HG02678 (cell line): ENCODE results near the gene CEP162.
"Not testable (repeated sequence)": the region's sequence is repeated elsewhere in the genome, so short reads cannot be mapped to it uniquely, and the experiment has no call there.

Experiments used
- ATAC-seq: cut with Tn5 transposase; IDR thresholded peaks from one replicate; pipeline ENCODE4 v1.9.1; 2021; ENCODE audit warnings: mild to moderate bottlenecking, moderate library complexity; ENCODE audit not compliant: unreplicated experiment

Gene CEP162

DNA sequence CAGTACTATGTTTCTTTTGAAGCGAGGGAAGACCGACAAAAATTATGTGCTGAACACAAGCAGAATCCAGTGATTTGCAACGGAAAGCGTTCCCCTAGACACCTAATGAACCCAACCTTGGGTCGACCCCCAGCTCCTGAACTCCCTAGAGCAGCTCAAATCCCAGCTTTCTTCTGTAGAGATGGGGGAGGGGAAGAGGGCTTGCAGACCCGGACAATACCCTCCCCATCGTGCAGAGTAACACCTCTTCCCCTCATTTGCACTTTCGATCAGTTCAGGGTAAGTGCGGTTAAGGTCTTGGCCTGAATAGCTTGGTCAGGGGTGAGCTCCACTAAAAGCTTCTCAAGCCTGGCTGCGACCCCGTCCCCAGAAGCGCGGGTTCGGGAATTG is 404 bp downstream of the CEP162 start:
- peak; percentile 4 for ATAC-seq

DNA sequence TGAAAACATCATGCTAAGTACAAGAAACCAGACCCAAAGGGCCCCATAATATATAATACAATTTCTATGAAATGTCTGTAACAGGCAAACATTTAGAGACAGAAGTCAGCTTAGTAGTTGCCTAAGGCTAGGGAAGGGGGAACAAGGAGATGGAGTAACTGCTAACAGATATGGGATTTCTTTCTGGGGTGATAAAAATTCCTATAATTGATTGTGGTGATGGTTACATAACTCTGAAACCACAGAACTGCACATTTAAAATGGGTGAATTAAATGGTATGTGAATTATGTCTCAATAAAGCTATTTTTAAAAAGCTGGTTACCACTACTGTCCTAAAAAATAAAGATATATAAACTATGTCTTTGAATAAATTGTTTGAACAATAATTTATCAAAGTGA is 3.2 kb downstream of the CEP162 start:
- ATAC-seq: no peak

DNA sequence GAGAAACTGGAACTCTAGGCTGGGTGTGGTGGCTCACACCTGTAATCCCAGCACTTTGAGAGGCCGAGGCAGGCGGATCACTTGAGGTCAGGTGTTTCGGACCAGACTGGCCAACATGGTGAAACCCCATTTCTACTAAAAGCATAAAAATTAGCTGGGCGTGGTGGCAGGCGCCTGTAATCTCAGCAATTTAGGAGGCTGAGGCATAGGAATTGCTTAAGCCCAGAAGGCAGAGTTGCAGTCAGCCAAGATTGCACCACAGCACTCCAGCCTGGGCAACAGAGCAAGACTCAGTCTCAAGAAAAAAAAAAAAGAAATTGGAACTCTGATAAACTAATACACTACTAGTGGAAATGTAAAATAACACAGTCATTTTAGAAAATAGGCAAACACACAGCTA is 3.8 kb downstream of the CEP162 start:
- not testable (repeated sequence) for ATAC-seq

DNA sequence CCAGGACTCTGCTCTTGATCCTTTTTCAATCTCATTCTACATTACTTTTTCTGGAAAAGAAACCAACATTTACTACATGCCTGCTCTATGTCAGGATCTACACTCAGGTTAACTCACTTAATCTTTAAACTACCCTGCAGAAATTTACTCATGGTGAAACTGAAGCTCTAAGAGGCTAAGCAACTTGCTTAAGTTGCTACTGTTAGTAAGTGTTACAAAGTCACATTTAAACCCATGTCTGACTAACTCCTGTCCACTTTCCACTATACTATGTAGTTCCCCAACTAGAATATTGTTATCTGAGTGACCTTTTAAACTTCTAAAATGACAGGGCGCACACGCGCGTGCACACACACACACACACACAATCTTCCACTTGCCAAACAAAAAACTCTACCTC is 5.0 kb downstream of the CEP162 start:
- ATAC-seq: peak; percentile 49

DNA sequence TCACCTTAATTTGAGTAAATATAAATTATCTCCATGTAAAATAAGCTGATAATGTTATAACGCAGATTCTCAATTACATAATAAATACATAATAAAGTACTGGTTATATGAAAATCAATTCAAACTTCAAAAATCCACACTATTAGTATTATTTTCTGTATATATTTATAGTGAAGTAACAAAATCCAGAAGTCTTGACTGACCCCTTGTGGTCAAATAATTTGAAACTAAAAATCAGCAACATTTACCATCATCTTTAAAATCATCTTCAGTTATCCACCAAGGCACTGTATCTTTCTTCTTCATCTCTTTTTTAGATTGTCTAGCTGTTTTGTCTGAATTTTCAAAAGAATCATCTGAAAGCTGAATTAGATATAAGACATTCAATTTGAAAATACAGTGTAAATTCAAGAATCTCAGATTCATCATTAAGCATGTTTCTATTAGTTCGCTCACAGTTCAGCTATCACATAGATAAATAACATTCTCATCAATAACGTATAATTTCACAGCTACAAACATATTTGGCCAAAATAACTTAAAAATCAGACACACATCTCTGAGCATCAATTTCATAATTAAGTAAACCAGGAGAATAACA is 6.5 kb downstream of the CEP162 start:
- no peak for ATAC-seq

DNA sequence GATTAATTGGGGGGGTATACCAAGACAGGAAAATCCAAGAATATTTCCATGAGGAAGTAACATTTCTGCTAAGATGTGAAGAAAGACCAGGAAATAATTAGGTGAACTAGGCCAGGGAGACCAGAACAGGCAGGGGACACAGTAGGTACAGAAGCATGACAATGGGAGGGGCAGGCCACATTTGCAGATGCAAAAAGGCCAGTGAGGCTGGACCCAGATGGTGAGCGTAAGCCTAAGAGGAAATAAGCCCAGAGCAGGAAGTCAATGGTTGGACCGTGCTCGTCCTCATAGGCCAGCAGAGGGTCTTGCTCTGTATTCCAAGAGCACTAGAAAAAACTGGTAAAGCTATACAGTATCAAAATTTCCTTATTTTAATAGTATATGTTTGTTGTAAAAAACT is 9.4 kb downstream of the CEP162 start:
- ATAC-seq: no peak

DNA sequence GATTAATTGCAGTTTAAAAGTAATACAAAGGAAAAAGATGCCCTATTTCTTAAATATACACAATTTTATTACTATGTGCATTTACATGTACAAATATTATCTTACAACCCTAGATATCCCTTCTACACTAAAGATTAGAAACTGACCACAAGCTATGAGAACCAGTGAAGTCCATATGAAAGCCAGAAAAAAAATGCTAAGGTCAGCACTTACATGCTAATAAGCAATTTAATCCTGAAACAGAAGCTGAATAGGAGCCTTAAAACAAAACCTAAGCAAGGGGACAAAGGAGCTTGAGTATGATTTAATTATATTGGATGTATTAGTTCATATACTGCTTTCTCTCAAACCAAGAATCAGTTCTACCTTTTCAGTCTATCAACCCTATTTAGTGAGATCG is 14.2 kb downstream of the CEP162 start:
- no peak for ATAC-seq

DNA sequence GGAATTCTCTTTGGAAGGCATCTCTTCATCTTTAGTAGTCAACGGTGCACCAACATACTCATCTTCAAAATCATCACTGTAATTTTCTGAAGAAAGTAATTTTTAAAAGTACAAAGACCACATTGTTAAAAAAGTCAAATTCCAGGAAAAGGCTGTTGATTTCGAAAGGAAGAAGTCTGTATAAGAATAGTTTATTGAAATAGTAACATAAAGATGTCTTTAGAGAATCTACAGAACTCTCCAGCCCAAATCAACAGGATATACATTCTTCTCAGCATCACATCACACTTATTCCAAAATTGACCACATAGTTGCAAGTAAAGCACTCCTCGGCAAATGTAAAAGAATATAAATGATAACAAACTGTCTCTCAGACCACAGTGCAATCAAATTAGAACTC is 23.4 kb downstream of the CEP162 start:
- no peak for ATAC-seq

DNA sequence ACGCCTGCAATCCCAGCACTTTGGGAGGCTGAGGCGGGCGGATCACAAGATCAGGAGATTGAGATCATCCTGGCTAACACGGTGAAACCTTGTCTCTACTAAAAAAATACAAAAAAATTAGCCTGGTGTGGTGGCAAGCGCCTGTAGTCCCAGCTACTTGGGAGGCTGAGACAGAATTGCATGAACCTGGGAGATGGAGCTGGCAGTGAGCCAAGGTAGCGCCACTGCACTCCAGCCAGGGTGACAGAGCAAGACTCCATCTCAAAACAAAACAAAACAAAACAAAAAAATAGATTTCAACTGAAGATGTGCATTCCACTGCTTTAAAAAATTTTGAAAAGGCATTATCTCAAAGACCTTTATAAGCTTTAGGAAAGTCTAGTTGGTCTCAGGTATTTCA is 27.5 kb downstream of the CEP162 start:
- not testable (repeated sequence) for ATAC-seq

DNA sequence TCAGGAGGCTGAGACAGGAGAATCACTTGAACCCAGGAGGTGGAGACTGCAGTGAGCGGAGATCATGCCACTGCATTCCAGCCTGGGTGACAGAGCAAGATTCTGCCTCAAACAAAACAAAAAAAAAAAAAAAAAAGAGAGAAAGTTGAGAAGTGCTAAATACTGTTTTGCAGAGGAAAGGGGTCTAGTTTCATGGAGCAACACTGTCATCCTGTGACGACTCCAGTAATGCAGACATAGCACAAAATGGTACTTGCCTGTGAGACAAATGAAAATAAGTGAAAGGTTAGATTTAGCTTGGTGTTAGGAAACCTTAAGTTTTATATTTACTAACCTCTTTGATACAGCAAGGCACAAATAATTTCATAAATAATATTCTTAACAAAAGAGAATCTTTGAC is 29.7 kb downstream of the CEP162 start:
- no peak for ATAC-seq

DNA sequence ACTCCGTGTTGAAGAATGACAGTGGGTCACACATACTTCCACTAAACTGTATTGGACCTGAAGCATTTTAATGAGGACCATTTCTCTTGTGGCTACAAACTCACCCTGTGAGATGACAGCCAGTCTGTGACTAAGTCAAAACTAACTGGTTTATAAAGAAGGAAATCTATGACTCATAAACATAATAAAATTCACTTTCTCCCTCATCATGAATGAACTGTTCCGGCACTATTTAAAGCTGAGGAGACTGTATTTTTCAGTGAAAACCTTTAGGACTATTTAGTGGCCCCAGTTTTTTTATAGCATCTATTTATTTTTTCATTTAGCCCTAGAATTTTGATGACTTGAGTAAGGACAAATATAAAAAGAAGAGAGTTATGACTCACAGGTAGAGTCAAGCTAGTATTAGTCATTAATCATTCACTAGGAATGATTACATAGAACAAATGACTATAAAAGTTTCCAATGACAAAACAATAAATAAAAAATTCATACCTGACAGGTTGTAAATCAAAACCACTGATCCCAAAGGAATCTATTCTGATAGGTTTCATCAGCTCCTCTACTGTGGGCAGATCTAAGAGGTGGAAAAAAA is 34.2 kb downstream of the CEP162 start:
- ATAC-seq: no peak

DNA sequence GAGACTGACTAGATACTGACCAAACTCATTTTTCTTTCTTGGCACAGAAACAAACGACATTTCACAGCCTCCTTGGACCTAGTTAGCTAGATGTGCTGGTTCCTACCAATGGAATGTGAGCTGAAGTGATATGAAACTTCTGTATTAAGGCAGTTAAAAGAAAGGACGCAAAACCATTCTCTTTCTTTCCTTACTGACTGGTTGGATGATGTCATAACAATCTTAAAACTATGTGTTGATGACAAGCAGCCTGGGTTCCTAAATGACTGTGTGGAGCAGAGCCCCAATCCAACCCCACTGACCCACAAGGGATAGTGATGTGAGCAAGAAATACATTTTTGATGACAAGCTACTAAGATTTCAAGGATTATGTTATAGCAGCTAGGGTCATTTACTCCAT is 35.6 kb downstream of the CEP162 start:
- no peak for ATAC-seq

DNA sequence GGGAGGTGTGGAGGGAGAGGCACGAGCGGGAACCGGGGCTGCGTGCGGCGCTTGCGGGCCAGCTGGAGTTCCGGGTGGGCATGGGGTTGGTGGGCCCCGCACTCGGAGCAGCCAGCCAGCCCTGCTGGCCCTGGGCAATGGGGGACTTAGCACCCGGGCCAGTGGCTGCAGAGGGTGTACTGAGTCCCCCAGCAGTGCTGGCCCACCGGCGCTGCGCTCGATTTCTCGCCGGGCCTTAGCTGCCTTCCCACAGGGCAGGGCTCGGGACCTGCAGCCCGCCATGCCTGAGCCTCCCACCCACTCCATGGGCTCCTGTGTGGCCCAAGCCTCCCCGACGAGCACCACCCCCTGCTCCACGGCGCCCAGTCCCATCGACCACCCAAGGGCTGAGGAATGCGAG is 38.1 kb downstream of the CEP162 start:
- ATAC-seq: not testable (repeated sequence)

DNA sequence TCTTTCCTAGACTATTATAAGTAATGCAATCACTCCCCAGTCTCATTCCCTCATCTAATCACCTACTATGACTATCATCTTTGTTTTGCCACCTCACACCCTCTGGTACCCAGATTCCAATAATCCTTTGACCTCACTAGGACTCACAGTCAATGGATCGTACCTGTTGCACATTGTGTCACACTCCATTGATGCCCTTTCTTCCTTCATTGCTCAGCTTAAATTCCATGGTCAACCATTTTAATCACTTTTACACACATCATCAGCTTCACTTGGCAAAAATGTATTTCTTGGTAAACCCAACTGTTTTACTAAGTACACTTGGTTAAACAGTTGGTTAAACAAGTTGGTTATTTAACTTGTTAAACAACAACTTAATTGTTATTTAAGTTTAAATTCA is 44.0 kb downstream of the CEP162 start:
- no peak for ATAC-seq

DNA sequence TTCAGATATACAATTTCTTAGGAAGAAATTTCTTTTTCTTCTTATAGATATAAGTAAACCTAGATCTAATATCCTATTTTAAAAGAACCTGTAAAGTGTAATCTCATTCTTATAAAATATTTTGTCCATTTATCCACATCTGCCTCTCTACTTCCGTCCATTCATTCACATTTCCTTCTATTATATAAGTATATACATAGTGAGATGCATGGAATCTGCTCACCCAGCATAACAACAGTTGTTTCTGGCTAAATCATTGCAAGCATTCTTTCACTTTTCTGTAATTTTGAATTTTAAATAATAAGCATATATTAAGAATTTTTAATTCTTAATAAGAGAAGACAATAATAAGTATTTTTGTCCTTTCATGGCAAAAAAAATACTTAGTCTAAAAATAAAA is 45.4 kb downstream of the CEP162 start:
- ATAC-seq: no peak

DNA sequence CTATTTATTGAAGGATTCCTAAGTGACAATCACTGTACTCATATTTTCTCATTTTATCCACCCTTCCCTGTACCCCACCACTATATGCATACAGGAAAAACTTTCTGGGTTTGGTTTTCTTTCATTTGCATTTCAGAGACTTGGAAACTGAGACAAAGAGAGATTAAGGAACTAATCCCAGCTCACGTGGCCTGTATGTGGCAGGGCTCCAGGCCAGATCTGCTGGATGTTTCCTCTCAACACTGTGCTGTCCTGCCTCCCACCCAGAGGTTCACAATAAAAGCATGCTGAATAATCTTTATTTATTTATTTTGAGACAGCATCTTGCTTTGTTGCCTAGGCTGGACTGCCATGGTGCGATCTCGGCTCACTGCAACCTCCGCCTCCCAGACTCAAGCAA is 50.2 kb downstream of the CEP162 start:
- no peak for ATAC-seq

DNA sequence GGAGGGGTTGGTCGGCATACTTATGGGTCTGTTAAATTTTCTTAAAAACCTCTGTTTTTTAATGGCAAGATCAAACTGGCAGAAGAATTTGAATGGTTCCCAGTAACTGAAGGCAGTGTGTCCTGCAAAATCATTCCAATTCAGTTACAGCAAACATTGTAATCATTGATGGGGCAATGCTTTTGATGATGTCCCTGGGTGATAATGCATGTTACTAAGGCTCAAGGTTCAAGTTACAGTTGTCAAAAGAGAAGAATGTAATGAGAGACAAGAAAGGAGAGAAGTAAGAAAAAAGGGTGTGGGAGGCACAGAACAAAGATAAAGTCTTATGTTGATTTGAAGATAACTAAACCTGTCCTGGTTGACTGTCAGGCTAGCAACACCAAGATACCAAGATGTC is 54.9 kb downstream of the CEP162 start:
- no peak for ATAC-seq

DNA sequence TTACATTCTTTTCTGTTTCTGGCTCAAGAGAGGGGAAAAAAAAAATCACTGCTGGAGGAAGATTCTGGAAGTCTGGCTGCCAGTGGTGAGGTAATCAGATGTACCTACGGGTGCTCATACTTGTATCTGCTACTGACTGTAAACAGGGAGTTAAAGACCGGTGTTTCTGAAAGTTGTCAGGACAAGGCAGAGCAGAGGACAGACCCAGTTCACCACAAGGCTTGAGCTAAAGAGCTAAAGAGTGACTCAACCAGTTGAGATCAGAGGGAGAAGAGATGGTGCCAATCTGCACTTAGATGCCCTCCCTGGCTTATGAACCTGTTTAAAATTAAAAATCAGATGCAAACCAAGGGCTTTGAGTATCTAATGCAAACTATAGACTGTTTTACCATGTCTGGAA is 55.4 kb downstream of the CEP162 start:
- no peak for ATAC-seq

DNA sequence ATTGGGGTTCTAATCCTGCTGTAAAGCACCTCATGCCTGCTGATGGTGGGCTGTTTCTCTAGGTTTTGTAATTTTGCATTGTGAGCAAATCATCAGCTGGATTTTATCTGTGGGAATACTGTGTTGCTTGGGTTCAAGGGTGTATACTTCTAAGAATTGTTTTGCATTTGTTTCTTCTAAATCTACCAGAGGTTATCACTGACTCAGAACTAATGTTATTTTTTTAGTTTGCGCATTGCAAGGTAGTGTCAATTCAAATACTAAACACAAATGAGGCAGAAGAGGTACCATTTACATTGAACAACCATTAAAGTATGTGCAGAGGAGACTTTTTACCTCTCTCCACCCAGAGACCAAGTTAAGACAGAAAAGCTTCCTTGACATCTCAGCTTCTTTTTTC is 60.0 kb downstream of the CEP162 start:
- ATAC-seq: no peak

DNA sequence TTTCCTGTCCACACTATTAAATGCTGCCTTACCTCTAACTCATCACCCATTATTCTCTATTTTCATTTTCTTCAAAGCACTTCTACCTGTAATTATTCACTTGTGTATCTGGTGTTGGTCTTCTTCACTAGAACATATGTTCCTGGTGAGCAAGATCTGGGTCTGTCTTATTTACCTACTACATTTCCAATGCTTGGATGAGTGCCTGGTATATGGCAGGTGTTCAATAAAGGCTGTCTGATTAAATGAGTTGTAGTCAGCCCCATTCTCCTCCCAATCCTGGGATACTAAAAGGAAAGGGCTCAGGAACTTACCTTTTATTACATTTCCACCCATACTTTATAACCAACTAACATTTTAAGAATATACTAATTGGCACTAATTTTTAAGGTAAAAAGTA is 61.0 kb downstream of the CEP162 start:
- no peak for ATAC-seq

DNA sequence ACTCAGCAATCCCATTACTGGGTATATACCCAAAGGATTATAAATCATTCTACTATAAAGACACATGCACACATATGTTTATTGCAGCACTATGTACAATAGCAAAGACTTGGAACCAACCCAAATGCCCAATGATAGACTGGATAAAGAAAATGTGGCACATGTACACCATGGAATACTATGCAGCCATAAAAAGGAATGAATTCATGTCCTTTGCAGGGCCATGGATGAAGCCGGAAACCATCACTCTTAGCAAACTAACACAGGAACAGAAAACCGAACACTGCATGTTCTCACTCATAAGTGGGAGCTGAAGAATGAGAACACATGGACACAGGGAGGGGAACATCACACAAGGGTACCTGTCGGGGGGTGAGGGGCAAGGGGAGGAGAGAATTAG is 63.1 kb downstream of the CEP162 start:
- not testable (repeated sequence) for ATAC-seq

DNA sequence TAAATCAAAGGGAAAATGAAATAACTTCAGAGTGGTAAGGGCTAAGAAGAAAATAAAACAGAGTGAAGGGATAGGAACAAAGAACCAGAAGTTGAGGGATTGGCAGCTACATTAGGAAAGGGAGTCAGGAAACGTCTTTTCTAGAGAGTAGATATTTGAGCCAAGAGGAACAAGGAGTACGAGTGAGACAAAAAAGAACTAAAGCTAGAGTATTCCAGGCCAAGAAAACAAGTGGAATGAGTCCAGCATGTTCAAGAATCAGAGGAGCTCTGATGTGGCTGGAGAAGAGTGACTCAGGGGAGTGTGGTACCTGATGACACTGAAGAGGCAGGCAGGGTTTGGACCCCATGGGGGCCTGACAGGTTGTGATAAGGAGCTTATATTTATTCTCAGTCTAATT is 66.3 kb downstream of the CEP162 start:
- ATAC-seq: no peak

DNA sequence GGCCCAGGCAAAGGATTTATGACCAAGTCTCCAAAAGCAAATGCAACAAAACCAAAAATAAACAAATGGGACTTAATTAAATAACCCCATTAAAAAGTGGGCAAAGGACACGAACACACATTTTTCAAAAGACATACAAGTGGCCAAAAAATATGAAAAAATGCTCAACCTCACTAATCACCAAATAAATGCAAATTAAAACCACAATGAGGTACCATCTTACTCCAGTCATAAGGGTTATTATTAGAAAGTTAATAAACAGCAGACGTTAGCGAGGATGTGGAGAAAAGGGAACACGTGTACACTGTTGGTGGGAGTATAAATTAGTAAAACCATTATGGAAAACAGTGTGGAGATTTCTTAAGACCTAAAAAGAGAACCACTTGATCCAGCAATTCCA is 71.1 kb downstream of the CEP162 start:
- no peak for ATAC-seq
